Neural cell (in vitro differentiated cells): ENCODE measurements around the gene RANGAP1. TPM values are rescaled to one million over a fixed set of nuclear protein-coding genes. Genes with fewer than 3 reads are reported as not detected.

ENCODE experiments used
- H2AFZ ChIP-seq: fragments of 200-600, 300-800 bp; sonication (generic), shearing (Covaris generic); 2 replicates; pipeline ENCODE4 v1.6.0; 2014; ENCODE audit warnings: low read depth, mild to moderate bottlenecking, antibody characterized with exemption, low read length, moderate library complexity
- H3F3A ChIP-seq: fragments of 200-600 bp; shearing (Covaris generic); 2 replicates; pipeline ENCODE4 v1.6.1; 2016; ENCODE audit warnings: mild to moderate bottlenecking, moderate library complexity, mixed read lengths, antibody characterized with exemption, low read length; ENCODE audit not compliant: insufficient read depth, poor library complexity, severe bottlenecking
- H3K27ac ChIP-seq: fragments of 200-600, 300-800 bp; sonication (generic), shearing (Covaris generic); 2 replicates; pipeline ENCODE4 v1.5.1; 2014; ENCODE audit warnings: mild to moderate bottlenecking, low read length, moderate library complexity
- H3K27me3 ChIP-seq: fragments of 300-800, 200-600 bp; sonication (generic), shearing (Covaris generic); 2 replicates; pipeline ENCODE4 v1.6.0; 2014; ENCODE audit warnings: mild to moderate bottlenecking, low read depth, low read length, moderate library complexity; ENCODE audit not compliant: insufficient read depth
- H3K36me3 ChIP-seq: fragments of 300-800, 200-600 bp; sonication (generic), shearing (Covaris generic); 2 replicates; pipeline ENCODE4 v1.5.1; 2014; ENCODE audit warnings: mild to moderate bottlenecking, antibody characterized with exemption, low read length, moderate library complexity; ENCODE audit not compliant: insufficient read depth
- H3K4me2 ChIP-seq: fragments of 300-800, 200-600 bp; sonication (generic), shearing (Covaris generic); 2 replicates; pipeline ENCODE4 v1.6.0; 2014; ENCODE audit warnings: mild to moderate bottlenecking, low read length
- H3K4me3 ChIP-seq: fragments of 300-800, 200-600 bp; sonication (generic), shearing (Covaris generic); 2 replicates; pipeline ENCODE4 v1.5.1; 2014; ENCODE audit warnings: mild to moderate bottlenecking, low read length, moderate library complexity
- H3K79me2 ChIP-seq: fragments of 200-600 bp; shearing (Covaris generic); replicated peaks from 2 replicates; pipeline ENCODE4 v1.6.0; 2014; ENCODE audit warnings: mild to moderate bottlenecking, low read length, moderate library complexity; ENCODE audit not compliant: insufficient read depth
- H3K9ac ChIP-seq: fragments of 300-800, 200-600 bp; sonication (generic), shearing (Covaris generic); 2 replicates; pipeline ENCODE4 v1.6.1; 2016; ENCODE audit warnings: mild to moderate bottlenecking, low read length, mixed read lengths
- H3K9me2 ChIP-seq: fragments of 200-600 bp; shearing (Covaris generic); 2 replicates; pipeline ENCODE4 v1.6.1; 2016; ENCODE audit warnings: mild to moderate bottlenecking, low read length, mixed read lengths; ENCODE audit not compliant: insufficient read depth
- H3K9me3 ChIP-seq: fragments of 200-600, 300-800 bp; sonication (generic), shearing (Covaris generic); 2 replicates; pipeline ENCODE4 v1.6.1; 2016; ENCODE audit warnings: mild to moderate bottlenecking, mixed run types, low read length, moderate library complexity, mixed read lengths
- H4K20me1 ChIP-seq: fragments of 200-600 bp; shearing (Covaris generic); 2 replicates; pipeline ENCODE4 v1.6.1; 2016; ENCODE audit warnings: mild to moderate bottlenecking, mixed run types; ENCODE audit not compliant: insufficient read depth
- EP300 ChIP-seq: fragments of 450-650 bp; conservative IDR thresholded peaks from 2 replicates; pipeline ENCODE4 v1.6.1; 2014; ENCODE audit warnings: antibody characterized with exemption, mild to moderate bottlenecking, moderate library complexity; ENCODE audit not compliant: poor library complexity, severe bottlenecking
- EZH2 ChIP-seq: fragments of 200-600, 300-800 bp; shearing (Covaris generic), sonication (generic); IDR thresholded peaks from 2 replicates; pipeline ENCODE4 v1.6.1; 2014; ENCODE audit warnings: antibody characterized with exemption, low read length, borderline replicate concordance, mild to moderate bottlenecking; ENCODE audit not compliant: insufficient read depth, poor library complexity, severe bottlenecking
- MXI1 ChIP-seq: fragments of 450-650 bp; conservative IDR thresholded peaks from 2 replicates; pipeline ENCODE4 v1.6.1; 2014; ENCODE audit warnings: antibody characterized with exemption, mild to moderate bottlenecking; ENCODE audit not compliant: poor library complexity, severe bottlenecking
- POLR2AphosphoS5 ChIP-seq: IDR thresholded peaks from 2 replicates; pipeline ENCODE4 v1.6.1; 2012
- RAD21 ChIP-seq: fragments of 450-650 bp; conservative IDR thresholded peaks from 2 replicates; pipeline ENCODE4 v1.6.1; 2014; ENCODE audit warnings: antibody characterized with exemption, mild to moderate bottlenecking, moderate library complexity
- SMC3 ChIP-seq: fragments of 450-650 bp; conservative IDR thresholded peaks from 2 replicates; pipeline ENCODE4 v1.6.1; 2014; ENCODE audit warnings: antibody characterized with exemption, mild to moderate bottlenecking, moderate library complexity; ENCODE audit not compliant: poor library complexity
- TAF1 ChIP-seq: IDR thresholded peaks from 2 replicates; pipeline ENCODE4 v1.6.1; 2012; ENCODE audit warnings: low read depth
- polyA plus RNA-seq: library from polyadenylated mRNA; depleted of rRNA; stranded (reverse); fragments of >200 nt; gene quantifications from 2 replicates; pipeline ENCODE4 v1.2.3, GENCODE V29; 2014
- TF ChIP-seq, protein P1 (sequence below): IDR thresholded peaks from 2 replicates; pipeline ENCODE4 v1.6.1; 2012; ENCODE audit warnings: borderline replicate concordance
- TF ChIP-seq, protein P2 (sequence below): fragments of 450-650 bp; IDR thresholded peaks from 2 replicates; pipeline ENCODE4 v1.5.1; 2014; ENCODE audit warnings: antibody characterized with exemption, mild to moderate bottlenecking, moderate library complexity; ENCODE audit not compliant: poor library complexity, severe bottlenecking

Gene RANGAP1
- polyA plus RNA-seq, 1 donor from 2014 or later: 48.6 TPM

DNA sequence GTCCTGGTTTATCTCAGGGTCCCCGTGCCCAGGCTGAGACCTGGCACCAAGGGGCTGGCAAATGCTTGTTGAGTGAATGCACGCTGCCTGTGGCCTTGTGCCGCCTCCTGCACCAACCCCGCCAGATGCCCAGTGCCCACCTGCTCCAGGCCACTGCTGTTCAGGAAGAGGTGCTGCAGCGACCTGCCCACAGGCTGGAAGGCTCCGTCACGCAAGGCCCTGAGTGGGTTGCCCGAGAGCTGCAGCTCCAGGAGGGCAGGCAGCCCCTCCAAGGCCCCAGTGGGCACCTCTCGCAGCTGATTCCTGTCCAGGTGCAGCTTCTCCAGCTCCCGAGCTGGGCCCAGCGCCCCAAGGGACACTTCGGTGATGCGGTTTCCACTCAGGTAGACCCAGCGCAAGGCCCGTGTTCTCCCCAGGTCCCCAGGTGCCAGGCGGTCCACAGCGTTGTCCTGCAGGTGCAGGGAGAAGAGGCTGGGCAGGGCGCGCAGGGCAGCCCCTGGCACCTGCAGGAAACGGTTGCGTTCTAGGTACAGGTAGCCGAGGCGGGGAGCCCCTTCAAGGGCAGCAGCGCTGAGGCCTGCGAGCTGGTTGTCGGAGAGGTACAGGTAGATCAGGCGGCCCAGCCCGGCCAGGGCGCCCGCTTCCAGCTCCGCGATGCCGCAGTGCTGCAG is 48.8 kb downstream of the RANGAP1 start:
- Histone ChIP-seq H4K20me1 (no peaks in the 10 kb centered on the region), H3F3A (no peaks in the 10 kb centered on the region), H3K4me2 (no peak overlapping the region), H3K36me3 (no peaks in the 10 kb centered on the region), H3K9ac (no peak overlapping the region), H3K9me3 (no peaks in the 10 kb centered on the region), H2AFZ (no peak overlapping the region), H3K9me2 (no peaks in the 10 kb centered on the region), H3K27me3 (no peaks in the 10 kb centered on the region), H3K79me2 (no peaks in the 10 kb centered on the region), H3K27ac (no peak overlapping the region), H3K4me3 (no peak overlapping the region)
- TF ChIP-seq EZH2: no peak
- TF ChIP-seq POLR2AphosphoS5: no peak
- TF ChIP-seq, protein P1, sequence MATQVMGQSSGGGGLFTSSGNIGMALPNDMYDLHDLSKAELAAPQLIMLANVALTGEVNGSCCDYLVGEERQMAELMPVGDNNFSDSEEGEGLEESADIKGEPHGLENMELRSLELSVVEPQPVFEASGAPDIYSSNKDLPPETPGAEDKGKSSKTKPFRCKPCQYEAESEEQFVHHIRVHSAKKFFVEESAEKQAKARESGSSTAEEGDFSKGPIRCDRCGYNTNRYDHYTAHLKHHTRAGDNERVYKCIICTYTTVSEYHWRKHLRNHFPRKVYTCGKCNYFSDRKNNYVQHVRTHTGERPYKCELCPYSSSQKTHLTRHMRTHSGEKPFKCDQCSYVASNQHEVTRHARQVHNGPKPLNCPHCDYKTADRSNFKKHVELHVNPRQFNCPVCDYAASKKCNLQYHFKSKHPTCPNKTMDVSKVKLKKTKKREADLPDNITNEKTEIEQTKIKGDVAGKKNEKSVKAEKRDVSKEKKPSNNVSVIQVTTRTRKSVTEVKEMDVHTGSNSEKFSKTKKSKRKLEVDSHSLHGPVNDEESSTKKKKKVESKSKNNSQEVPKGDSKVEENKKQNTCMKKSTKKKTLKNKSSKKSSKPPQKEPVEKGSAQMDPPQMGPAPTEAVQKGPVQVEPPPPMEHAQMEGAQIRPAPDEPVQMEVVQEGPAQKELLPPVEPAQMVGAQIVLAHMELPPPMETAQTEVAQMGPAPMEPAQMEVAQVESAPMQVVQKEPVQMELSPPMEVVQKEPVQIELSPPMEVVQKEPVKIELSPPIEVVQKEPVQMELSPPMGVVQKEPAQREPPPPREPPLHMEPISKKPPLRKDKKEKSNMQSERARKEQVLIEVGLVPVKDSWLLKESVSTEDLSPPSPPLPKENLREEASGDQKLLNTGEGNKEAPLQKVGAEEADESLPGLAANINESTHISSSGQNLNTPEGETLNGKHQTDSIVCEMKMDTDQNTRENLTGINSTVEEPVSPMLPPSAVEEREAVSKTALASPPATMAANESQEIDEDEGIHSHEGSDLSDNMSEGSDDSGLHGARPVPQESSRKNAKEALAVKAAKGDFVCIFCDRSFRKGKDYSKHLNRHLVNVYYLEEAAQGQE: no peak
- no peak for TF ChIP-seq SMC3
- TF ChIP-seq, protein P2, sequence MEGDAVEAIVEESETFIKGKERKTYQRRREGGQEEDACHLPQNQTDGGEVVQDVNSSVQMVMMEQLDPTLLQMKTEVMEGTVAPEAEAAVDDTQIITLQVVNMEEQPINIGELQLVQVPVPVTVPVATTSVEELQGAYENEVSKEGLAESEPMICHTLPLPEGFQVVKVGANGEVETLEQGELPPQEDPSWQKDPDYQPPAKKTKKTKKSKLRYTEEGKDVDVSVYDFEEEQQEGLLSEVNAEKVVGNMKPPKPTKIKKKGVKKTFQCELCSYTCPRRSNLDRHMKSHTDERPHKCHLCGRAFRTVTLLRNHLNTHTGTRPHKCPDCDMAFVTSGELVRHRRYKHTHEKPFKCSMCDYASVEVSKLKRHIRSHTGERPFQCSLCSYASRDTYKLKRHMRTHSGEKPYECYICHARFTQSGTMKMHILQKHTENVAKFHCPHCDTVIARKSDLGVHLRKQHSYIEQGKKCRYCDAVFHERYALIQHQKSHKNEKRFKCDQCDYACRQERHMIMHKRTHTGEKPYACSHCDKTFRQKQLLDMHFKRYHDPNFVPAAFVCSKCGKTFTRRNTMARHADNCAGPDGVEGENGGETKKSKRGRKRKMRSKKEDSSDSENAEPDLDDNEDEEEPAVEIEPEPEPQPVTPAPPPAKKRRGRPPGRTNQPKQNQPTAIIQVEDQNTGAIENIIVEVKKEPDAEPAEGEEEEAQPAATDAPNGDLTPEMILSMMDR: no peak
- TF ChIP-seq MXI1: no peak
- no peak for TF ChIP-seq TAF1
- TF ChIP-seq EP300: no peak
- TF ChIP-seq RAD21: no peak

DNA sequence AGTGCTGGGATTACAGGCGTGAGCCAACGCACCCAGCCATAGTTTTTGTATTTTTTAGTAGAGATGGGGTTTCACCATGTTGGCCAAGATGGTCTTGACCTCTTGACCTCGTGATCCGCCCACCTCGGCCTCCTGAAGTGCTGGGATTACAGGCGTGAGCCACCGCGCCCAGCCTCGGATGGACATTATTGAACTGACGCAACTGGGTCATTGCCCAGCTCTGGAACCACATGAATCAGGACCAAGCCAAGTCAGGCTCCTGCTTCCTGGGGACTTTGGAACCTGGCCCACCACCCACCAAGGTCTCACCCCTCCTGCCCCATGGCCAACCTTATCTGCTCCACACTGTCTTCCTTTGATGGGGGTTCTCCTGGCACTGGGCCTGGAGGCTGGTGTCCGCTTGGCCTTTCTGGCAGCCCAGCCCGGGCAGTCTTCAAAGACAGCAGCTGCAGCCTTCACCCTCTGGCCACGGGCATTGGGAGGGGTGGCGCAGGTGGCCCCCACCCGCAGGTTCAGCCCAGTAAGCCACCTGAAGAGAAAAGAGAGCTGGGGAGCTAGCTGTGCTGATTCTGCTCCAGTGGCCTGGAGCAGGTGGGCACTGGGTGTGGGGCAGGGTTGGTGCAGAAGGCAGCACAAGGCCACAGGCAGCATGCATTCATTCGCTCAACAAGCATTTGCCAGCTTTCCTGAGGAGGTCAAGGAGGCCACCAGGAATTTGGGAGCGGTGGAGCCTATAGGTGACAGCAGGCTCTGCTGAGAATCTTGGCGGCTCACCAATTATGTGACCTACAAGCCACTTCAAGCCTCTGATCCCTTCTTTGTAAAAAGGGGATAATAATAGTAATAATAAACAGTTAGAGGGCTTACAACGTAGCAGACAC is 50.9 kb downstream of the RANGAP1 start:
- no peaks in the 10 kb centered on the region for H3K9me2 ChIP-seq
- H3K36me3 ChIP-seq: no peaks in the 10 kb centered on the region
- no peaks in the 10 kb centered on the region for H3K79me2 ChIP-seq
- no peak for TF ChIP-seq MXI1
- no peak for TF ChIP-seq EP300
- no peak for TF ChIP-seq RAD21
- TF ChIP-seq, protein P2: no peak
- no peak for TF ChIP-seq EZH2
- TF ChIP-seq POLR2AphosphoS5: no peak
- no peak for TF ChIP-seq TAF1
- TF ChIP-seq, protein P1: no peak
- TF ChIP-seq SMC3: no peak
- no peak overlapping the region for H3K4me3 ChIP-seq
- H3K27me3 ChIP-seq: no peaks in the 10 kb centered on the region
- no peak overlapping the region for H3K27ac ChIP-seq
- H3F3A ChIP-seq: no peaks in the 10 kb centered on the region
- H3K9ac ChIP-seq: no peak overlapping the region
- no peak overlapping the region for H3K4me2 ChIP-seq
- no peak overlapping the region for H2AFZ ChIP-seq
- H4K20me1 ChIP-seq: no peaks in the 10 kb centered on the region
- H3K9me3 ChIP-seq: no peaks in the 10 kb centered on the region
